T-cell (primary cell): ENCODE measurements around the gene GABARAP. TPM values are rescaled to one million over a fixed set of nuclear protein-coding genes. Genes with fewer than 3 reads are reported as not detected.
A peak's percentile ranks its signal among the peaks of the same experiment; 100 is the strongest.

ENCODE experiments used
- ATAC-seq, 4 experiments: fragments of 200-7000 bp in 3 of 4; fragments of 150-1000 bp in 1 of 4; cut with Tn5 transposase; replicated peaks in 1 of 4; 1 replicate in 3 of 4; 2 replicates in 1 of 4; pipeline ENCODE4 v1.10.0; 2021; ENCODE audit warnings: moderate library complexity in 3 of 4, mild to moderate bottlenecking in 2 of 4, moderate number of reproducible peaks in 1 of 4
- CTCF ChIA-PET, 2 donors: fragments of 300-600 bp; sonication (Branson Sonifier 250); formaldehyde crosslinking; loops; one replicate each; lab custom pipeline; 2022; ENCODE audit warnings: antibody characterized with exemption in 2 of 2; lab: Charles Lee
- POLR2A ChIA-PET, 2 donors: fragments of 300-600 bp; sonication (Branson Sonifier 250); formaldehyde crosslinking; loops; one replicate each; lab custom pipeline; 2022; ENCODE audit warnings: antibody characterized with exemption in 2 of 2; lab: Charles Lee
- DNase-seq, 35 experiments: peaks; one replicate each; pipeline versions ENCODE4 v3.0.0 to v3.0.0-alpha.2; 2013 to 2023
- H3K27ac ChIP-seq: one replicate; pipeline ENCODE4 v1.5.1; 2013; ENCODE audit warnings: low read length
- H3K27me3 ChIP-seq, 2 experiments: replicated peaks in 1 of 2; 1 replicate in 1 of 2; 2 replicates in 1 of 2; pipeline versions ENCODE4 v1.6.1 to v1.7.0; 2013; ENCODE audit warnings: low read length in 1 of 2, mixed read lengths in 1 of 2; ENCODE audit not compliant: control insufficient read depth in 2 of 2, insufficient read depth in 2 of 2; ENCODE audit errors: extremely low read depth in 1 of 2
- H3K36me3 ChIP-seq, 2 donors: 1 replicate in 1 of 2; 2 replicates in 1 of 2; pipeline versions ENCODE4 v1.6.1 to v1.7.0; 2013; ENCODE audit warnings: low read length in 1 of 2; ENCODE audit not compliant: control insufficient read depth in 2 of 2, insufficient read depth in 1 of 2; ENCODE audit errors: extremely low read depth in 1 of 2
- H3K4me1 ChIP-seq, 2 experiments: 1 replicate in 1 of 2; 2 replicates in 1 of 2; pipeline versions ENCODE4 v1.6.1 to v1.7.0; 2013; ENCODE audit warnings: low read length in 2 of 2, mixed read lengths in 1 of 2; ENCODE audit not compliant: insufficient read depth in 2 of 2, control insufficient read depth in 1 of 2; ENCODE audit errors: extremely low read depth in 1 of 2
- H3K4me3 ChIP-seq, 2 donors: 1 replicate in 1 of 2; 2 replicates in 1 of 2; pipeline versions ENCODE4 v1.5.1 to v1.7.0; 2013; ENCODE audit warnings: mild to moderate bottlenecking in 2 of 2, low read length in 1 of 2, moderate library complexity in 1 of 2; ENCODE audit not compliant: control insufficient read depth in 1 of 2; ENCODE audit errors: extremely low read depth in 1 of 2
- H3K9me3 ChIP-seq: 2 replicates; pipeline ENCODE4 v1.7.0; 2013
- H3K27ac Mint-ChIP-seq, 2 donors: one replicate each; pipeline ENCODE4 v1.8.0; 2020 to 2021; ENCODE audit warnings: mild to moderate bottlenecking in 2 of 2, mixed read lengths in 2 of 2
- H3K27me3 Mint-ChIP-seq, 2 donors: one replicate each; pipeline ENCODE4 v1.8.0; 2021 to 2022; ENCODE audit warnings: mixed read lengths in 2 of 2
- H3K36me3 Mint-ChIP-seq: one replicate; pipeline ENCODE4 v1.8.0; 2021; ENCODE audit warnings: mixed read lengths
- H3K4me1 Mint-ChIP-seq, 3 donors: one replicate each; pipeline ENCODE4 v1.8.0; 2020 to 2022; ENCODE audit warnings: mixed read lengths in 3 of 3, mild to moderate bottlenecking in 1 of 3
- H3K4me3 Mint-ChIP-seq, 3 donors: one replicate each; pipeline ENCODE4 v1.8.0; 2020 to 2022; ENCODE audit warnings: mild to moderate bottlenecking in 3 of 3, mixed read lengths in 3 of 3, moderate library complexity in 3 of 3
- H3K9me3 Mint-ChIP-seq, 3 donors: one replicate each; pipeline ENCODE4 v1.8.0; 2020 to 2022; ENCODE audit warnings: mixed read lengths in 3 of 3
- WGBS: methylation state at CpG from one replicate; pipeline ENCODE4 v1.1.5; 2013; ENCODE audit warnings: missing lambda C conversion rate; ENCODE audit not compliant: insufficient coverage; 5-methylcytosine and 5-hydroxymethylcytosine counted together
- total RNA-seq, 35 experiments: library from RNA in 6 of 35; stranded (reverse) in 6 of 35; fragments of 120-200 nt in 1 of 35; gene quantifications; one replicate each; pipeline versions ENCODE4 v1.2.1 to v1.2.4 and lab custom pipeline; 2013 to 2026

Gene GABARAP
- total RNA-seq, 5 donors from 2014 or later (not counting 1 experiment from before 2014, with no cell fraction given) = 197 to 278 (median 276) TPM

- peaks cover 19% of the 10 kb centered on the region for H3K36me3 Mint-ChIP-seq
- WGBS = 0% methylated on average over 14 of the region's 41 CpGs
Measured at GRCh38 chr17:7251661-7252175, 9.5 kb upstream of the GABARAP start, which contains the start of gene CTDNEP1. TSS of gene CTDNEP1 (minus strand) at chr17:7251734. CDS start at chr17:7251296, 438 bp downstream.

GRCh38 chr17:7250695-7251627 lies 8.7 kb upstream of the GABARAP start:
- Mint-ChIP-seq H3K4me3 (peak overlapping the region; percentile 91 to 94 (median 91)), H3K4me1 (peaks cover 45 to 56% (median 52%) of the 10 kb centered on the region in 3 donors), H3K27me3 (no peaks in the 10 kb centered on the region), H3K27ac (peak overlapping the region; percentile 89 to 90), H3K9me3 (no peaks in the 10 kb centered on the region), H3K36me3 (peaks cover 21% of the 10 kb centered on the region)
- POLR2A ChIA-PET = interaction anchor here in 1 of 2 donors (1.0 kb wide), 1 partner anchor 8 kb away, joined by 4 read pairs; the partner anchor contains the start of gene GABARAP
- DNase-seq = peak in 7 of 35 experiments; percentile 14 to 66 (median 31)
- peak overlapping the region; percentile 81 to 82 for H3K4me3 ChIP-seq
- H3K27me3 ChIP-seq = no peaks in the 10 kb centered on the region
- peak overlapping the region; percentile 99 for H3K27ac ChIP-seq
- CTCF ChIA-PET = interaction anchor here (0.6 to 1.7 kb wide), 2 partner anchors 9 to 70 kb away, joined by 5 to 9 read pairs; partner anchors contain the start of gene GABARAP (in 1 of the 2)
- H3K36me3 ChIP-seq = peaks cover 0 to 24% of the 10 kb centered on the region in 2 donors
- WGBS = under 1% methylated on average over 45 of the region's 55 CpGs
- peaks cover 23 to 48% of the 10 kb centered on the region in 2 experiments for H3K4me1 ChIP-seq
- ATAC-seq = peak; percentile 2 to 9 (median 4)
- no peaks in the 10 kb centered on the region for H3K9me3 ChIP-seq

More at GRCh38 chr17:7251661-7252175, 9.5 kb upstream of the GABARAP start, which contains the start of gene CTDNEP1:
- Histone ChIP-seq H3K27ac (peak within 1 kb of the TSS; percentile 99), H3K4me1 (peaks cover 23 to 48% of the 10 kb centered on the region in 2 experiments), H3K4me3 (peak within 1 kb of the TSS; percentile 81 to 94), H3K27me3 (no peaks in the 10 kb centered on the region), H3K36me3 (peaks cover 6 to 24% of the 10 kb centered on the region in 2 donors), H3K9me3 (no peaks in the 10 kb centered on the region)
- Mint-ChIP-seq H3K4me1 (peaks cover 39 to 51% (median 47%) of the 10 kb centered on the region in 3 donors), H3K27me3 (no peaks in the 10 kb centered on the region), H3K4me3 (peak within 1 kb of the TSS; percentile 91 to 94 (median 91)), H3K27ac (peak within 1 kb of the TSS; percentile 97 to 99), H3K9me3 (no peaks in the 10 kb centered on the region)
- DNase-seq (peak in 34 of 35 experiments; percentile 97 to 100 (median 99)), ATAC-seq (peak; percentile 89 to 93 (median 91))
- ChIA-PET POLR2A (no interaction called here), CTCF (interaction anchor here in 1 of 2 donors (1.7 kb wide), 1 partner anchor 10 kb away, joined by 9 read pairs; the partner anchor contains the start of gene GABARAP)

- ChIA-PET CTCF (interaction anchor here in 1 of 2 donors (0.6 kb wide), 1 partner anchor 12 kb away, joined by 6 read pairs; no protein-coding TSS in a partner anchor), POLR2A (no interaction called here)
- H3K36me3 Mint-ChIP-seq = peaks cover 21% of the 10 kb centered on the region
- Histone ChIP-seq H3K36me3 (peaks cover 0 to 25% of the 10 kb centered on the region in 2 donors), H3K27me3 (no peaks in the 10 kb centered on the region), H3K27ac (peak overlapping the region; percentile 57), H3K9me3 (no peaks in the 10 kb centered on the region), H3K4me3 (peak overlapping the region in 1 of 2 donors; percentile 82), H3K4me1 (peaks cover 23 to 48% of the 10 kb centered on the region in 2 experiments)
- DNase-seq = no peak
- H3K9me3 Mint-ChIP-seq = no peaks in the 10 kb centered on the region
- H3K4me3 Mint-ChIP-seq = peak overlapping the region; percentile 90 to 94 (median 91)
- no peak for ATAC-seq
- 96% methylated on average over 3 of the region's 7 CpGs for WGBS
- H3K27me3 Mint-ChIP-seq = no peaks in the 10 kb centered on the region
- H3K27ac Mint-ChIP-seq = peak overlapping the region; percentile 89 to 90
- peaks cover 45 to 56% (median 51%) of the 10 kb centered on the region in 3 donors for H3K4me1 Mint-ChIP-seq
Measured at GRCh38 chr17:7249830-7250229, 7.6 kb upstream of the GABARAP start.

- Mint-ChIP-seq H3K36me3 (peaks cover 22% of the 10 kb centered on the region), H3K4me1 (peaks cover 45 to 52% (median 47%) of the 10 kb centered on the region in 3 donors), H3K4me3 (peak overlapping the region; percentile 59 to 94 (median 91)), H3K9me3 (no peaks in the 10 kb centered on the region), H3K27ac (peak overlapping the region; percentile 51 to 58), H3K27me3 (no peaks in the 10 kb centered on the region)
- DNase-seq = no peak
- Histone ChIP-seq H3K4me1 (peaks cover 23 to 46% of the 10 kb centered on the region in 2 experiments), H3K36me3 (peaks cover 0 to 25% of the 10 kb centered on the region in 2 donors), H3K27ac (no peak overlapping the region), H3K9me3 (no peaks in the 10 kb centered on the region), H3K27me3 (no peaks in the 10 kb centered on the region), H3K4me3 (no peak overlapping the region)
- 94% methylated on average over 5 of the region's 6 CpGs for WGBS
- ChIA-PET CTCF (no interaction called here), POLR2A (no interaction called here)
- no peak for ATAC-seq
Measured at GRCh38 chr17:7249214-7249613, 7.0 kb upstream of the GABARAP start.

- DNase-seq (no peak), ATAC-seq (no peak)
- Histone ChIP-seq H3K4me3 (no peak overlapping the region), H3K9me3 (no peaks in the 10 kb centered on the region), H3K27me3 (no peaks in the 10 kb centered on the region), H3K4me1 (peaks cover 23 to 46% of the 10 kb centered on the region in 2 experiments), H3K27ac (no peak overlapping the region), H3K36me3 (peaks cover 0 to 27% of the 10 kb centered on the region in 2 donors)
- no peaks in the 10 kb centered on the region for H3K27me3 Mint-ChIP-seq
- H3K4me1 Mint-ChIP-seq = peaks cover 43 to 49% (median 47%) of the 10 kb centered on the region in 3 donors
- WGBS = 100% methylated on average over 2 of the region's 4 CpGs
- ChIA-PET CTCF (no interaction called here), POLR2A (interaction anchor here in 1 of 2 donors (0.6 kb wide), 1 partner anchor 244 kb away, joined by 5 read pairs; no protein-coding TSS in a partner anchor)
- no peaks in the 10 kb centered on the region for H3K9me3 Mint-ChIP-seq
- peak overlapping the region in 1 of 2 donors; percentile 51 for H3K27ac Mint-ChIP-seq
- peak overlapping the region; percentile 59 to 94 (median 91) for H3K4me3 Mint-ChIP-seq
- peaks cover 23% of the 10 kb centered on the region for H3K36me3 Mint-ChIP-seq
Measured at GRCh38 chr17:7248796-7249195, 6.5 kb upstream of the GABARAP start.
